Measurements from ENCODE around the gene TMEM258. TPM values are rescaled to one million over a fixed set of nuclear protein-coding genes. Genes with fewer than 3 reads are reported as not detected.

TMEM258 gene
- total RNA-seq, 4 donors from 2014 or later = 8.2 to 34.7 (median 23.7) TPM

DNA sequence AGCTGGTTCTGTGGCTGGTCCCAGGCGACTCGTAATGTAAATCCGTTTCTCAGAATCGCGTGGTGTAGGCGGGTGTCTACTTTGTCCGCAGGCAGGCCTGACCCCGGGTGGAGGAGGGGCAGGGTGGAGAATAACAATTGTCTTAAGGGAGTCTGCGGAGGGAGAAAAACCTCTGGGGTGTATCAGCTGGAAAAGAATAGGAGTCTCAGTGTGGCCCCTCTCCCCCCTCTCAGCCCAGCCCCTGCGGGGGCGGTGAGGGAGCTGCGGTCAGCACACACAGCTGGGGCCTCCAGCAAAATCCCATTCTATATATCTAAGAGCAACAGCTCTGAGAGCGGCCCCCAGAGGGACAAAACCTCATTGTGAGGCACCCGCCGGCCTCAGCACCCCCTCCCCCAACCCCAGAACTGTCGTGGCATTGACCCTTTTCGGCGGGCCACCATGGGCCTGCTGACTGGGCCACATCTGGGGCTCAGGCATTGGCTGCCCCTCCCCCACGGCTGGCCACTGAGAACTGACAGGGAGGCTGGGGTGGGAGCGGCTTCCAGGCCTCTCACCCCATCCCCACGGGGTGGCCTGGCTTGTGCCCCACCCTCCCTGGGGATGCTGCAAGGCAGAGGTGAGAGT is 42.7 kb downstream of the TMEM258 start:
- H3K4me3 ChIP-seq = no peak overlapping the region
- in situ Hi-C loops (cut with MboI; ENCODE audit: low pct_ligation_motif_present in 1 of 4, low pct_unique_long_range_greater_than_20kb in 1 of 4, low sequenced_read_pairs in 3 of 4) = no loop called here
- 65% methylated on average over 21 of the region's 21 CpGs; no CpG with 5 or more reads in 1 of the 2 donors for WGBS, 2 donors (ENCODE audit: low coverage in 1 of 2)
- TF ChIP-seq POLR2AphosphoS5 (IDR thresholded peaks at IDR 0.05) (no peak), POLR2A (IDR thresholded peaks at IDR 0.05) (no peak), EP300 (IDR thresholded peaks at IDR 0.05; ENCODE audit: low read depth) (no peak)
- TF ChIP-seq, protein P1, sequence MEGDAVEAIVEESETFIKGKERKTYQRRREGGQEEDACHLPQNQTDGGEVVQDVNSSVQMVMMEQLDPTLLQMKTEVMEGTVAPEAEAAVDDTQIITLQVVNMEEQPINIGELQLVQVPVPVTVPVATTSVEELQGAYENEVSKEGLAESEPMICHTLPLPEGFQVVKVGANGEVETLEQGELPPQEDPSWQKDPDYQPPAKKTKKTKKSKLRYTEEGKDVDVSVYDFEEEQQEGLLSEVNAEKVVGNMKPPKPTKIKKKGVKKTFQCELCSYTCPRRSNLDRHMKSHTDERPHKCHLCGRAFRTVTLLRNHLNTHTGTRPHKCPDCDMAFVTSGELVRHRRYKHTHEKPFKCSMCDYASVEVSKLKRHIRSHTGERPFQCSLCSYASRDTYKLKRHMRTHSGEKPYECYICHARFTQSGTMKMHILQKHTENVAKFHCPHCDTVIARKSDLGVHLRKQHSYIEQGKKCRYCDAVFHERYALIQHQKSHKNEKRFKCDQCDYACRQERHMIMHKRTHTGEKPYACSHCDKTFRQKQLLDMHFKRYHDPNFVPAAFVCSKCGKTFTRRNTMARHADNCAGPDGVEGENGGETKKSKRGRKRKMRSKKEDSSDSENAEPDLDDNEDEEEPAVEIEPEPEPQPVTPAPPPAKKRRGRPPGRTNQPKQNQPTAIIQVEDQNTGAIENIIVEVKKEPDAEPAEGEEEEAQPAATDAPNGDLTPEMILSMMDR (IDR thresholded peaks at IDR 0.05) = no peak
- no peaks in the 10 kb centered on the region for H3K36me3 ChIP-seq
- intact Hi-C loops (cut with DNase I; ENCODE audit: low total_unique reads) = no loop called here
- H3K27ac ChIP-seq = no peak overlapping the region
- peaks cover 7 to 21% (median 19%) of the 10 kb centered on the region in 4 donors for H3K4me1 ChIP-seq
- H3K27me3 ChIP-seq = peaks cover 14% of the 10 kb centered on the region
- DNase-seq = no peak
- no peaks in the 10 kb centered on the region for H3K9me3 ChIP-seq

DNA sequence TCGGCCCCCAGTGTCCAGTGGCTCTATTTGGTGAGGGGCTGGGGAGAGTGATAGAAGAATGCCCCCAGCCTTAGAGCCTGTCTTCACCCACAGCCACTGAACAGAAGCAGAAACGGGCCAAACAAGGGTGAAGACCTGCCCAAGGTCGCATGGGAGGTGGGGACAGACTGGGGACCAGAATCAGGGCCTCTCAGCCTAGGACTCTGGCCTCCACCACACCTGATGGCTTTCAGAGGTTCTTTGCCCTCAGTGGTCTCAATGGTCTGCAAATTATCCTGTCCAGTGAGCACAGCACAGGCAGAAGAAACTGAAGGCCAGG is 44.5 kb downstream of the TMEM258 start:
- 48% methylated on average over 3 of the region's 3 CpGs; no CpG with 5 or more reads in 1 of the 2 donors for WGBS, 2 donors (ENCODE audit: low coverage in 1 of 2)
- Histone ChIP-seq H3K4me3 (no peak overlapping the region), H3K36me3 (no peaks in the 10 kb centered on the region), H3K4me1 (peaks cover 7 to 18% (median 17%) of the 10 kb centered on the region in 4 donors), H3K9me3 (no peaks in the 10 kb centered on the region), H3K27ac (no peak overlapping the region), H3K27me3 (peaks cover 9% of the 10 kb centered on the region)
- intact Hi-C loops (cut with DNase I; ENCODE audit: low total_unique reads) (no loop called here), in situ Hi-C loops (cut with MboI; ENCODE audit: low pct_ligation_motif_present in 1 of 4, low pct_unique_long_range_greater_than_20kb in 1 of 4, low sequenced_read_pairs in 3 of 4) (no loop called here)
- TF ChIP-seq EP300 (IDR thresholded peaks at IDR 0.05; ENCODE audit: low read depth) = no peak
- TF ChIP-seq, protein P1 (IDR thresholded peaks at IDR 0.05) = peak in 1 of 5 experiments; percentile 5
- DNase-seq = no peak

DNA sequence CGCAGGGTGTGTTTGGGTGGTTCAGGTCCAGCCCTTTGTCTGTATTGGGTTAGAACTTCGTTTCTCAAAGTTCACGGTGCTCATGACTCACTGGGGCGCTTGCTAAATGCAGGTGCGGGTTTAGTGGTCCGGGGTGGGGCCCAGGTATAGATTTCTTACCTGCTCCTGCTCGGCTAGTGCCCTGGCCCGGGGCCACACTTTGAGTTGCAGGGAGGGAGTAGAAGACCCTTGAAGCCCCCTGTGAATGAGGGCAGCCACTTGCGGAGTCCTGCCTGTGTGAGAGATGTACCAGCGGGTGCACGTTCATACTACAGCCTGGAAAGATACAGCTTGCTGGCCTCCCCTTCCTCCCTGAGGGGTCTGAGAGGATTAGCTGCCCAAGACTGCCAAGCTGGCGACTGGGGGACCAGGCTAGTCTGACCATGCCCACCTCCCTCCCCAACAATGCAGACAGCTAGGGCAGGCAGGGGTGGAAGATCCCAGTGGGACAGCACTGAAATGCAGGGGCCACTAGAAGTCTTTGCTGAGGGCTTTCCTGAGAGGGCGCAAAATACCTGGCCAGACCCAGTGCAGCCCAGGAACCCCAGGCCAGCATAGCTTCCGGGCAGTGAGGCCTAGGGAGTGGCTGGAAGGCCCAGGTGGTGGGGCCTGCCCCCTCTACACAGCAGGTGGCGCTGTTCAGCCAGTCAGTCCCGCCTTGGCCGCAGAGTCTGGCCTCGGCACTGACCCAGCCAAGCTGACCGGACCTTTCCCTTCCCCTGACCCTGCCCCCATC is 45.0 kb downstream of the TMEM258 start:
- DNase-seq = peak; percentile 86
- 61% methylated on average over 17 of the region's 19 CpGs; no CpG with 5 or more reads in 1 of the 2 donors for WGBS, 2 donors (ENCODE audit: low coverage in 1 of 2)
- H3K27ac ChIP-seq = no peak overlapping the region
- H3K9me3 ChIP-seq = no peaks in the 10 kb centered on the region
- H3K4me1 ChIP-seq = peaks cover 4 to 15% (median 12%) of the 10 kb centered on the region in 4 donors
- intact Hi-C loops (cut with DNase I; ENCODE audit: low total_unique reads) = no loop called here
- peaks cover 5% of the 10 kb centered on the region for H3K27me3 ChIP-seq
- TF ChIP-seq, protein P1 (IDR thresholded peaks at IDR 0.05) = peak; percentile 85 to 95 (median 88)
- TF ChIP-seq POLR2AphosphoS5 (IDR thresholded peaks at IDR 0.05) = no peak
- H3K4me3 ChIP-seq = no peak overlapping the region
- in situ Hi-C loops (cut with MboI; ENCODE audit: low pct_ligation_motif_present in 1 of 4, low pct_unique_long_range_greater_than_20kb in 1 of 4, low sequenced_read_pairs in 3 of 4) = no loop called here
- H3K36me3 ChIP-seq = no peaks in the 10 kb centered on the region

- Histone ChIP-seq H3K36me3 (no peaks in the 10 kb centered on the region), H3K27ac (no peak overlapping the region), H3K27me3 (no peaks in the 10 kb centered on the region), H3K9me3 (no peaks in the 10 kb centered on the region), H3K4me3 (no peak overlapping the region), H3K4me1 (peaks cover 0 to 10% (median 8%) of the 10 kb centered on the region in 4 donors)
- 78% methylated on average over 19 of the region's 19 CpGs; no CpG with 5 or more reads in 1 of the 2 donors for WGBS, 2 donors (ENCODE audit: low coverage in 1 of 2)
- no peak for DNase-seq
- in situ Hi-C loops (cut with MboI; ENCODE audit: low pct_ligation_motif_present in 1 of 4, low pct_unique_long_range_greater_than_20kb in 1 of 4, low sequenced_read_pairs in 3 of 4) (no loop called here), intact Hi-C loops (cut with DNase I; ENCODE audit: low total_unique reads) (no loop called here)
- TF ChIP-seq POLR2A (IDR thresholded peaks at IDR 0.05) (no peak), EP300 (IDR thresholded peaks at IDR 0.05; ENCODE audit: low read depth) (no peak), POLR2AphosphoS5 (IDR thresholded peaks at IDR 0.05) (no peak)
- TF ChIP-seq, protein P1 (IDR thresholded peaks at IDR 0.05) = no peak
These were observed 45.8 kb downstream of the TMEM258 start for GRCh38 chr11:61746442-61747191.

Measured in transverse colon (tissue), 4 donors.